NB4 (cell line): ENCODE results near the gene C6.

Experiments used
- MAX ChIP-seq: IDR thresholded peaks from 2 replicates; pipeline ENCODE4 v1.6.1; 2011; ENCODE audit warnings: low read depth, low read length
- POLR2A ChIP-seq: IDR thresholded peaks from 2 replicates; pipeline ENCODE4 v1.6.1; 2011; ENCODE audit warnings: mild to moderate bottlenecking; ENCODE audit not compliant: insufficient read length; ENCODE audit errors: extremely low read depth
- TF ChIP-seq, protein P1 (sequence below): IDR thresholded peaks from one replicate; pipeline ENCODE4 v1.5.1; 2012; ENCODE audit warnings: low read depth, low read length

GRCh38 chr5:41201082-41201772, 12.1 kb downstream of the C6 start:
- no peak for TF ChIP-seq POLR2A
- TF ChIP-seq, protein P1, sequence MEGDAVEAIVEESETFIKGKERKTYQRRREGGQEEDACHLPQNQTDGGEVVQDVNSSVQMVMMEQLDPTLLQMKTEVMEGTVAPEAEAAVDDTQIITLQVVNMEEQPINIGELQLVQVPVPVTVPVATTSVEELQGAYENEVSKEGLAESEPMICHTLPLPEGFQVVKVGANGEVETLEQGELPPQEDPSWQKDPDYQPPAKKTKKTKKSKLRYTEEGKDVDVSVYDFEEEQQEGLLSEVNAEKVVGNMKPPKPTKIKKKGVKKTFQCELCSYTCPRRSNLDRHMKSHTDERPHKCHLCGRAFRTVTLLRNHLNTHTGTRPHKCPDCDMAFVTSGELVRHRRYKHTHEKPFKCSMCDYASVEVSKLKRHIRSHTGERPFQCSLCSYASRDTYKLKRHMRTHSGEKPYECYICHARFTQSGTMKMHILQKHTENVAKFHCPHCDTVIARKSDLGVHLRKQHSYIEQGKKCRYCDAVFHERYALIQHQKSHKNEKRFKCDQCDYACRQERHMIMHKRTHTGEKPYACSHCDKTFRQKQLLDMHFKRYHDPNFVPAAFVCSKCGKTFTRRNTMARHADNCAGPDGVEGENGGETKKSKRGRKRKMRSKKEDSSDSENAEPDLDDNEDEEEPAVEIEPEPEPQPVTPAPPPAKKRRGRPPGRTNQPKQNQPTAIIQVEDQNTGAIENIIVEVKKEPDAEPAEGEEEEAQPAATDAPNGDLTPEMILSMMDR = no peak
- no peak for TF ChIP-seq MAX
